GM13977 (cell line): ENCODE results near the gene MMP25.

Experiments used
- DNase-seq: peaks from one replicate; pipeline ENCODE4 v3.0.0; 2012; ENCODE audit warnings: low spot score
- in situ Hi-C: fragments of 300-500 bp; cut with MboI; formaldehyde crosslinking; loops from one replicate; pipeline ENCODE4 v1.12.0; 2022; ENCODE audit warnings: low sequenced_read_pairs, low pct_unique_long_range_greater_than_20kb, mixed read lengths, inconsistent platforms; ENCODE audit not compliant: unreplicated experiment
- TF ChIP-seq, protein P1 (sequence below): IDR thresholded peaks from 2 replicates; pipeline ENCODE4 v1.5.1; 2012; ENCODE audit warnings: mild to moderate bottlenecking, control low read depth; ENCODE audit not compliant: insufficient read depth; ENCODE audit errors: extremely low read depth, missing control alignments

The MMP25 gene

DNA sequence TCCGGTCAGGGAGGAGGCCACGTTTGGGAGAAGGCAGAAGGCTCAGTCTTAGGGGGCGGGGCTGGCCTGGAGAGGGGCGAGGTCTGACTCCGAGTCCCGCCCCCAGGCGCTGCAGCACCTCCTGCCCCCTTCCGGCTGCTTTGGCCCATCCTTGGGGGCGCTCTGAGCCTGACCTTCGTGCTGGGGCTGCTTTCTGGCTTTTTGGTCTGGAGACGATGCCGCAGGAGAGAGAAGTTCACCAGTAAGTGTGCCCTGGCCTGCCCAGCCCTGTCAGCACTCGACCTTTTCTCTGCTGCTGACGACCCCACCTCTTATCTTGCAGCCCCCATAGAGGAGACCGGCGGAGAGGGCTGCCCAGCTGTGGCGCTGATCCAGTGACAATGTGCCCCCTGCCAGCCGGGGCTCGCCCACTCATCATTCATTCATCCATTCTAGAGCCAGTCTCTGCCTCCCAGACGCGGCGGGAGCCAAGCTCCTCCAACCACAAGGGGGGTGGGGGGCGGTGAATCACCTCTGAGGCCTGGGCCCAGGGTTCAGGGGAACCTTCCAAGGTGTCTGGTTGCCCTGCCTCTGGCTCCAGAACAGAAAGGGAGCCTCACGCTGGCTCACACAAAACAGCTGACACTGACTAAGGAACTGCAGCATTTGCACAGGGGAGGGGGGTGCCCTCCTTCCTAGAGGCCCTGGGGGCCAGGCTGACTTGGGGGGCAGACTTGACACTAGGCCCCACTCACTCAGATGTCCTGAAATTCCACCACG lies 24.7 kb upstream of the MMP25 start:
- peak; percentile 87 for DNase-seq

DNA sequence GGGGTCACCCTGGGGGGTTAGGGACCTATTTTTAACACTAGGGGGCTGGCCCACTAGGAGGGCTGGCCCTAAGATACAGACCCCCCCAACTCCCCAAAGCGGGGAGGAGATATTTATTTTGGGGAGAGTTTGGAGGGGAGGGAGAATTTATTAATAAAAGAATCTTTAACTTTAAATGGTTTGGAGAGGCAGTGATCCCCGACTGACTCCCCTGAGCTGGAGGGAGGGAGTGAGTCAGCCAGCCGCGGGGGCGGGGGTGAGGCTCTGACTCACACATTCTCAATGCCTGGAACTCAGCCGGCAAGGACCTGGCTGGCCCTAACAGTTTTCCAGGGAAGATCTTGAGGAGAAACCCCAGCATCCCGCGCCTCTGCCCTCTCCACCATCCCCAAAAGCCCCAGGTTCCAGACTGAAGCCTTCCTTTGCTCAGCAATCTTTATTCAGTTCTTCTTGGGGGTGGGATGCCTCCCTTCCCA lies 24.1 kb upstream of the MMP25 start:
- DNase-seq, result peak; percentile 74
- in situ Hi-C loops, result no loop called here
- TF ChIP-seq, protein P1, sequence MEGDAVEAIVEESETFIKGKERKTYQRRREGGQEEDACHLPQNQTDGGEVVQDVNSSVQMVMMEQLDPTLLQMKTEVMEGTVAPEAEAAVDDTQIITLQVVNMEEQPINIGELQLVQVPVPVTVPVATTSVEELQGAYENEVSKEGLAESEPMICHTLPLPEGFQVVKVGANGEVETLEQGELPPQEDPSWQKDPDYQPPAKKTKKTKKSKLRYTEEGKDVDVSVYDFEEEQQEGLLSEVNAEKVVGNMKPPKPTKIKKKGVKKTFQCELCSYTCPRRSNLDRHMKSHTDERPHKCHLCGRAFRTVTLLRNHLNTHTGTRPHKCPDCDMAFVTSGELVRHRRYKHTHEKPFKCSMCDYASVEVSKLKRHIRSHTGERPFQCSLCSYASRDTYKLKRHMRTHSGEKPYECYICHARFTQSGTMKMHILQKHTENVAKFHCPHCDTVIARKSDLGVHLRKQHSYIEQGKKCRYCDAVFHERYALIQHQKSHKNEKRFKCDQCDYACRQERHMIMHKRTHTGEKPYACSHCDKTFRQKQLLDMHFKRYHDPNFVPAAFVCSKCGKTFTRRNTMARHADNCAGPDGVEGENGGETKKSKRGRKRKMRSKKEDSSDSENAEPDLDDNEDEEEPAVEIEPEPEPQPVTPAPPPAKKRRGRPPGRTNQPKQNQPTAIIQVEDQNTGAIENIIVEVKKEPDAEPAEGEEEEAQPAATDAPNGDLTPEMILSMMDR, result no peak

More for the DNA sequence above, 24.7 kb upstream of the MMP25 start:
- TF ChIP-seq, protein P1, result peak; percentile 46
- in situ Hi-C loops, result no loop called here

DNA sequence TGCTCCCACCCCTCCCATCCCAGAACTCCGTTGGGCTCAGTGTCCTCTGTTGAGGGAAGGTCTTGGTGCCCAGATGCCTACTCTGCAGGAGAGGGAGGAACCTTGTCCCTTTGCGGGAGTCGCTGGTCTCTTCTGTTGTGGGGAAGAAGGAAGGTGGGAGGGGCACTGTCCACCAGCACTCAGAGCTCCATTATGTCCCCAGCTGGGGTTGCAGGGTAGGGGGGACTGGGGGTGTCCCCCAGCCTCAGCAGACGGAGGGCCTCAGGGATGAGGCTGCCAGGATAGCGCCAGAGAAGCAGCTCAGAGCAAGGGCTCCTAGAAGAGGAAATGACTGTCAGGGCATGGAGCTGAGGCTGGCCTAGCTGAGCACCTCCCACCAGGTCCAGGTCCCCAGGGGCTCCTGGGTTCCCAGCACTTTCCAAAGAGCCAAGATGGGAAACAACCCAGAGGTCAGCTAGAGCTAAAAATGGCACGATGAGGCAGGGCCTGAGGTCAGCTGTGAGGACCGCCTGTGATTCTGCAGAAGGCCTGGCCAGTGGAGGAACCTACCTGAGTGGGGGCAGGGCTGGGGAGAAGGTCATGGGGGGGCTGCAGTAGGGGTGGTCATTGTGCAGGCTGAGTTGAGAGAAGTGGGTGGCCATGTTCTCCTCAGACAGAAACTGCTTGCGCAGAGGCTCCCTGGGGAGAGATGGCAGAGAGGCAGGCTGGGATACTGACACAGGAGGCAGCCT lies 23.5 kb upstream of the MMP25 start:
- TF ChIP-seq, protein P1, result no peak
- in situ Hi-C loops, result no loop called here
- no peak for DNase-seq

DNA sequence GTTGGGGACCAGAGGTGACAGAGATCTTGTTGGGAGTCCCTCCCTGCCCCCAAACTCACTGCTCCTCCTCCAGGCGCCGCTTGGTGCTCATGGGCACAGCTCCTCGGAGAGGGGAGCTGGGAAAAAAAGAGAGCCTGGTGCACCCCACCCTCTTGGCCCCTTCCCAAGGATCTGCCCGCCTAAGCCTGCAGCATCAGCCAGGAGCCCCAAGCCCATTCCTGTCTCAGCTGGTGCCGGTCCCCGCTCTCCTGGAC lies 23.0 kb upstream of the MMP25 start:
- in situ Hi-C loops, result no loop called here
- TF ChIP-seq, protein P1, result no peak
- DNase-seq, result no peak

DNA sequence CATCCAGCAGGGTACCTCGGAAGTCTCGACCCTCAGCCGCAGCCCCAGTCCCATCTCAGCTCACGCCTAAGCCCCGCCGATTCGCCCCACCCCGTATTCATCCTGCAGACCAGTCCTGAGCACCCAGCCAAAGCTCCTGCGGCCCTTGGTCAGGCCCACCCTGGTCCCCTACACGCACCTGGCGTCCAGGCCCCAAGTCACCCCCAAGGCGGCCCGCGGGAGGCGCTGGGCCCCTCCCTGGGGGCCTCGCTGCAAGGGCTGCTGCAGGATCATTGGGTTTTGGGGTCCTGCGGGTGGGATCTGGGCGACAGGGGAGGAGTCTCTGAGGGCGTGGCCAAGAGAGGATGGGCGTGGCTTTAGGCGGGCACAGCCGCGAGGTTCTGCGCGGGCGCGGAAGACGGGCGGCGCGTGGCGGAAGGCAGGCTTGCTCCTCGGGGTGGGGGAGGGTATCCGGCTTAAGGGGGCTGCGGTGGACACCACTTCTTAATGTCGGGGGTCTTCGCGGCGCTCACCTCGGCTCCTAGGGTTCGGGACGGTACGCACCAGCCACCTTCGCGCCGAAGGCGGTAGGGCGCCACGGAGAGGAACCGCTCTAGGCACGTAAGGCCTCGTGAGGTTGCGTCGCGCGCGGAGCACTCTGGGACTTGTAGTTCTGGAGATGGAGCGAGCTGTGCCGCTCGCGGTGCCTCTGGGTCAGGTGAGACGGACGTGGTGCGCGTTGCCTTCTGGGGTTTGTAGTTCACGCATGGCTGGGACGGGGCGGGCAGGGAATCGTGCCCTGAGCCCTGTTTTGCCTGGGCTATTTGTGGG lies 22.5 kb upstream of the MMP25 start, which contains the start of the genes HCFC1R1 and THOC6:
Gene HCFC1R1, minus strand, starts transcription at position 274 of the 810 bp plus-strand sequence. Its CDS starts 1 bp downstream, at position 273.
Gene THOC6, plus strand, starts transcription at position 367 of the 810 bp plus-strand sequence. Its CDS starts 292 bp downstream, at position 659.
- peak; percentile 95 for DNase-seq
- TF ChIP-seq, protein P1, result no peak
- in situ Hi-C loops, result no loop called here
